Brain microvascular endothelial cell (primary cell): ENCODE results near the gene KIAA1191.
"Not testable (repeated sequence)": the region's sequence is repeated elsewhere in the genome, so short reads cannot be mapped to it uniquely, and the experiment has no call there.

ENCODE experiments used
- DNase-seq: peaks from one replicate; pipeline ENCODE4 v3.0.0-alpha.2; 2020
- H3K27ac ChIP-seq: fragments of 250-450 bp; sonication (Bioruptor Pico); 2 replicates; pipeline ENCODE4 v1.5.1; 2020; ENCODE audit warnings: mild to moderate bottlenecking, moderate library complexity
- H3K27me3 ChIP-seq: fragments of 250-450 bp; sonication (Bioruptor Pico); replicated peaks from 2 replicates; pipeline ENCODE4 v1.5.1; 2020; ENCODE audit warnings: mild to moderate bottlenecking
- H3K36me3 ChIP-seq: fragments of 250-450 bp; sonication (Bioruptor Pico); replicated peaks from 2 replicates; pipeline ENCODE4 v1.5.1; 2020; ENCODE audit warnings: mild to moderate bottlenecking
- H3K4me3 ChIP-seq: 2 replicates; pipeline ENCODE4 v1.5.1; 2011; ENCODE audit warnings: low read depth, mild to moderate bottlenecking, control low read depth, low read length, moderate library complexity
- CTCF ChIP-seq: IDR thresholded peaks from 2 replicates; pipeline ENCODE4 v1.5.1; 2011; ENCODE audit warnings: low read depth, mild to moderate bottlenecking, moderate library complexity, low read length, control low read depth, inconsistent platforms; ENCODE audit errors: missing control alignments
- in situ Hi-C: cut with HindIII; loops from 2 replicates; pipeline ENCODE4 v1.10.0; 2017; ENCODE audit warnings: low sequenced_read_pairs, low pct_ligation_motif_present

Gene KIAA1191

GRCh38 chr5:176317534-176318374 is 43.8 kb downstream of the KIAA1191 start:
- Histone ChIP-seq H3K27ac (no peak overlapping the region), H3K36me3 (peaks cover 2% of the 10 kb centered on the region), H3K27me3 (no peaks in the 10 kb centered on the region), H3K4me3 (no peak overlapping the region)
- no peak for TF ChIP-seq CTCF
- in situ Hi-C loops = no loop called here
- no peak for DNase-seq

- H3K4me3 ChIP-seq, H3K27me3 ChIP-seq, in situ Hi-C loops, H3K27ac ChIP-seq, DNase-seq, H3K36me3 ChIP-seq: not testable (repeated sequence)
Observed at GRCh38 chr5:176305356-176305755, 56.2 kb downstream of the KIAA1191 start.
